ENCODE measurements around the gene SLC6A19.

SLC6A19 gene

GRCh38 chr5:1247811-1248210 lies 46.4 kb downstream of the SLC6A19 start:
- Histone ChIP-seq H3K27me3 (ENCODE audit: control insufficient read depth in 1 of 2, insufficient read depth in 2 of 2, low read length in 2 of 2) (peaks cover 33 to 34% of the 10 kb centered on the region in 2 donors), H3K9me3 (ENCODE audit: control insufficient read depth in 2 of 2, low read length in 2 of 2) (no peaks in the 10 kb centered on the region), H3K9ac (ENCODE audit: low read length in 2 of 2) (no peak overlapping the region), H3K27ac (ENCODE audit: low read length) (no peak overlapping the region), H3K36me3 (ENCODE audit: control insufficient read depth in 2 of 2, insufficient read depth in 2 of 2, low read length in 2 of 2) (no peaks in the 10 kb centered on the region), H3K4me1 (ENCODE audit: control insufficient read depth, insufficient read depth, low read length) (no peaks in the 10 kb centered on the region), H3K4me3 (ENCODE audit: low read length in 2 of 2) (no peak overlapping the region)

GRCh38 chr5:1249366-1250280 lies 48.2 kb downstream of the SLC6A19 start:
- Histone ChIP-seq H3K27me3 (ENCODE audit: control insufficient read depth in 1 of 2, insufficient read depth in 2 of 2, low read length in 2 of 2) (peaks cover 27 to 30% of the 10 kb centered on the region in 2 donors), H3K9ac (ENCODE audit: low read length in 2 of 2) (no peak overlapping the region), H3K4me3 (ENCODE audit: low read length in 2 of 2) (no peak overlapping the region), H3K36me3 (ENCODE audit: control insufficient read depth in 2 of 2, insufficient read depth in 2 of 2, low read length in 2 of 2) (no peaks in the 10 kb centered on the region), H3K9me3 (ENCODE audit: control insufficient read depth in 2 of 2, low read length in 2 of 2) (no peaks in the 10 kb centered on the region), H3K27ac (ENCODE audit: low read length) (no peak overlapping the region), H3K4me1 (ENCODE audit: control insufficient read depth, insufficient read depth, low read length) (no peaks in the 10 kb centered on the region)

GRCh38 chr5:1251678-1252580 lies 50.5 kb downstream of the SLC6A19 start:
- H3K4me1 ChIP-seq (ENCODE audit: control insufficient read depth, insufficient read depth, low read length), result no peaks in the 10 kb centered on the region
- peaks cover 13 to 16% of the 10 kb centered on the region in 2 donors for H3K27me3 ChIP-seq (ENCODE audit: control insufficient read depth in 1 of 2, insufficient read depth in 2 of 2, low read length in 2 of 2)
- H3K27ac ChIP-seq (ENCODE audit: low read length), result no peak overlapping the region
- H3K36me3 ChIP-seq (ENCODE audit: control insufficient read depth in 2 of 2, insufficient read depth in 2 of 2, low read length in 2 of 2), result no peaks in the 10 kb centered on the region
- H3K4me3 ChIP-seq (ENCODE audit: low read length in 2 of 2), result no peak overlapping the region
- H3K9ac ChIP-seq (ENCODE audit: low read length in 2 of 2), result no peak overlapping the region
- H3K9me3 ChIP-seq (ENCODE audit: control insufficient read depth in 2 of 2, low read length in 2 of 2), result no peaks in the 10 kb centered on the region

- H3K27me3 ChIP-seq (ENCODE audit: control insufficient read depth in 1 of 2, insufficient read depth in 2 of 2, low read length in 2 of 2), result peaks cover 6 to 13% of the 10 kb centered on the region in 2 donors
- no peaks in the 10 kb centered on the region for H3K36me3 ChIP-seq (ENCODE audit: control insufficient read depth in 2 of 2, insufficient read depth in 2 of 2, low read length in 2 of 2)
- H3K9me3 ChIP-seq (ENCODE audit: control insufficient read depth in 2 of 2, low read length in 2 of 2), result peaks cover 0 to 3% of the 10 kb centered on the region in 2 donors
- H3K27ac ChIP-seq (ENCODE audit: low read length), result no peak overlapping the region
- no peaks in the 10 kb centered on the region for H3K4me1 ChIP-seq (ENCODE audit: control insufficient read depth, insufficient read depth, low read length)
- no peak overlapping the region for H3K9ac ChIP-seq (ENCODE audit: low read length in 2 of 2)
- no peak overlapping the region for H3K4me3 ChIP-seq (ENCODE audit: low read length in 2 of 2)
These were observed 51.3 kb downstream of the SLC6A19 start for GRCh38 chr5:1252681-1253080.

- Histone ChIP-seq H3K27ac (ENCODE audit: low read length) (no peak overlapping the region), H3K4me1 (ENCODE audit: control insufficient read depth, insufficient read depth, low read length) (no peaks in the 10 kb centered on the region), H3K4me3 (ENCODE audit: low read length in 2 of 2) (no peak overlapping the region), H3K9ac (ENCODE audit: low read length in 2 of 2) (no peak overlapping the region), H3K9me3 (ENCODE audit: control insufficient read depth in 2 of 2, low read length in 2 of 2) (peaks cover 0 to 3% of the 10 kb centered on the region in 2 donors), H3K27me3 (ENCODE audit: control insufficient read depth in 1 of 2, insufficient read depth in 2 of 2, low read length in 2 of 2) (peaks cover 2 to 6% of the 10 kb centered on the region in 2 donors), H3K36me3 (ENCODE audit: control insufficient read depth in 2 of 2, insufficient read depth in 2 of 2, low read length in 2 of 2) (no peaks in the 10 kb centered on the region)
These were observed 52.2 kb downstream of the SLC6A19 start for GRCh38 chr5:1253456-1254105.

- Histone ChIP-seq H3K36me3 (ENCODE audit: control insufficient read depth in 2 of 2, insufficient read depth in 2 of 2, low read length in 2 of 2) (no peaks in the 10 kb centered on the region), H3K9me3 (ENCODE audit: control insufficient read depth in 2 of 2, low read length in 2 of 2) (peaks cover 0 to 3% of the 10 kb centered on the region in 2 donors), H3K4me3 (ENCODE audit: low read length in 2 of 2) (no peak overlapping the region), H3K4me1 (ENCODE audit: control insufficient read depth, insufficient read depth, low read length) (no peaks in the 10 kb centered on the region), H3K27me3 (ENCODE audit: control insufficient read depth in 1 of 2, insufficient read depth in 2 of 2, low read length in 2 of 2) (peaks cover 2 to 5% of the 10 kb centered on the region in 2 donors), H3K27ac (ENCODE audit: low read length) (no peak overlapping the region), H3K9ac (ENCODE audit: low read length in 2 of 2) (no peak overlapping the region)
These were observed 52.8 kb downstream of the SLC6A19 start for GRCh38 chr5:1254196-1254595.

- H3K36me3 ChIP-seq (ENCODE audit: control insufficient read depth in 2 of 2, insufficient read depth in 2 of 2, low read length in 2 of 2), result no peaks in the 10 kb centered on the region
- H3K27me3 ChIP-seq (ENCODE audit: control insufficient read depth in 1 of 2, insufficient read depth in 2 of 2, low read length in 2 of 2), result peaks cover 0 to 5% of the 10 kb centered on the region in 2 donors
- H3K4me3 ChIP-seq (ENCODE audit: low read length in 2 of 2), result no peak overlapping the region
- H3K4me1 ChIP-seq (ENCODE audit: control insufficient read depth, insufficient read depth, low read length), result no peaks in the 10 kb centered on the region
- peaks cover 0 to 5% of the 10 kb centered on the region in 2 donors for H3K9me3 ChIP-seq (ENCODE audit: control insufficient read depth in 2 of 2, low read length in 2 of 2)
- no peak overlapping the region for H3K9ac ChIP-seq (ENCODE audit: low read length in 2 of 2)
- H3K27ac ChIP-seq (ENCODE audit: low read length), result no peak overlapping the region
These were observed 53.7 kb downstream of the SLC6A19 start for GRCh38 chr5:1255081-1255561.

GRCh38 chr5:1256776-1257175 lies 55.4 kb downstream of the SLC6A19 start:
- H3K9me3 ChIP-seq (ENCODE audit: control insufficient read depth in 2 of 2, low read length in 2 of 2), result peaks cover 2 to 19% of the 10 kb centered on the region in 2 donors
- no peak overlapping the region for H3K4me3 ChIP-seq (ENCODE audit: low read length in 2 of 2)
- no peaks in the 10 kb centered on the region for H3K4me1 ChIP-seq (ENCODE audit: control insufficient read depth, insufficient read depth, low read length)
- no peak overlapping the region for H3K9ac ChIP-seq (ENCODE audit: low read length in 2 of 2)
- H3K36me3 ChIP-seq (ENCODE audit: control insufficient read depth in 2 of 2, insufficient read depth in 2 of 2, low read length in 2 of 2), result no peaks in the 10 kb centered on the region
- no peak overlapping the region for H3K27ac ChIP-seq (ENCODE audit: low read length)
- H3K27me3 ChIP-seq (ENCODE audit: control insufficient read depth in 1 of 2, insufficient read depth in 2 of 2, low read length in 2 of 2), result peaks cover 0 to 2% of the 10 kb centered on the region in 2 donors

GRCh38 chr5:1257363-1257762 lies 56.0 kb downstream of the SLC6A19 start:
- H3K36me3 ChIP-seq (ENCODE audit: control insufficient read depth in 2 of 2, insufficient read depth in 2 of 2, low read length in 2 of 2), result no peaks in the 10 kb centered on the region
- no peaks in the 10 kb centered on the region for H3K27me3 ChIP-seq (ENCODE audit: control insufficient read depth in 1 of 2, insufficient read depth in 2 of 2, low read length in 2 of 2)
- no peak overlapping the region for H3K4me3 ChIP-seq (ENCODE audit: low read length in 2 of 2)
- H3K9me3 ChIP-seq (ENCODE audit: control insufficient read depth in 2 of 2, low read length in 2 of 2), result peaks cover 5 to 21% of the 10 kb centered on the region in 2 donors
- no peak overlapping the region for H3K27ac ChIP-seq (ENCODE audit: low read length)
- no peaks in the 10 kb centered on the region for H3K4me1 ChIP-seq (ENCODE audit: control insufficient read depth, insufficient read depth, low read length)
- no peak overlapping the region for H3K9ac ChIP-seq (ENCODE audit: low read length in 2 of 2)

- no peaks in the 10 kb centered on the region for H3K36me3 ChIP-seq (ENCODE audit: control insufficient read depth in 2 of 2, insufficient read depth in 2 of 2, low read length in 2 of 2)
- no peaks in the 10 kb centered on the region for H3K27me3 ChIP-seq (ENCODE audit: control insufficient read depth in 1 of 2, insufficient read depth in 2 of 2, low read length in 2 of 2)
- no peak overlapping the region for H3K27ac ChIP-seq (ENCODE audit: low read length)
These were observed 56.4 kb downstream of the SLC6A19 start for GRCh38 chr5:1257841-1258240.

More at GRCh38 chr5:1257841-1258240, 56.4 kb downstream of the SLC6A19 start:
- no peak overlapping the region for H3K4me3 ChIP-seq (ENCODE audit: low read length in 2 of 2)
- no peak overlapping the region for H3K9ac ChIP-seq (ENCODE audit: low read length in 2 of 2)
- H3K9me3 ChIP-seq (ENCODE audit: control insufficient read depth in 2 of 2, low read length in 2 of 2), result peaks cover 5 to 26% of the 10 kb centered on the region in 2 donors
- no peaks in the 10 kb centered on the region for H3K4me1 ChIP-seq (ENCODE audit: control insufficient read depth, insufficient read depth, low read length)
